ENCODE data around the gene DDX10.

Gene DDX10

DNA sequence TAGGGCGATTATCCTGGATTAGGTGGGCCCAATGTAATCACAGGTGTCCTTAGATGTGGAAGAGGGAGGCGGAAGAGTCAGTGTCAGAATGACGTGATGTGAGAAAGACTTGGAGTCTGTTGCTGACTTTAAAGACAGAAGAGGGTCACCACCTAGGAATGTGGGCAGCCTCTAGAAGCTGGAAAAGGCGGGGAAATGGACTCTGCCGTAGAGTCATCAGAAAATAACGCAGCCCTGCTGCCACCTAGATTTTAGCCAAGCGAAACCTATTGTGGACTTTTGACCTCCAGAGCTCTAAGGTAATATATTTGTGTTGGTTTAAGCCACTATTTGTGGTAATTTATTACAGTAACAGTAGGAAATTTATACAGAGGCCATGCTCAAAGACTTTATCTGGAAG lies 4.8 kb downstream of the DDX10 start:
- no peak overlapping the region for H2BK5ac ChIP-seq (ENCODE audit: low read length)
- no peak overlapping the region for H3K23ac ChIP-seq (ENCODE audit: low read length)
- H2BK120ac ChIP-seq (ENCODE audit: low read depth, low read length) = no peak overlapping the region
- H3K79me1 ChIP-seq (ENCODE audit: low read length) = peaks cover 39% of the 10 kb centered on the region
- no peak overlapping the region for H3K18ac ChIP-seq (ENCODE audit: low read length)
- H3K36me3 ChIP-seq (ENCODE audit: control insufficient read depth, insufficient read depth, low read length) = no peaks in the 10 kb centered on the region
- H2AK5ac ChIP-seq (ENCODE audit: low read length) = no peak overlapping the region
- H3K79me2 ChIP-seq (ENCODE audit: control insufficient read depth, insufficient read depth, low read length) = peaks cover 56% of the 10 kb centered on the region
- no peak overlapping the region for H3K56ac ChIP-seq (ENCODE audit: low read length)
- H4K5ac ChIP-seq (ENCODE audit: low read length) = no peak overlapping the region
- no peak overlapping the region for H3K27ac ChIP-seq (ENCODE audit: low read depth, low read length)
- H2BK15ac ChIP-seq (replicated peaks; ENCODE audit: low read depth) = no peak overlapping the region
- no peak overlapping the region for H4K8ac ChIP-seq (ENCODE audit: low read depth, low read length)
- H3K4me3 ChIP-seq (ENCODE audit: low read length) = no peak overlapping the region
- no peak overlapping the region for H3K4me2 ChIP-seq (ENCODE audit: low read length)
- no peak overlapping the region for H3K4ac ChIP-seq (ENCODE audit: low read depth, low read length)
- no peaks in the 10 kb centered on the region for H3K27me3 ChIP-seq (ENCODE audit: insufficient read depth, low read length, poor library complexity)
- no peak overlapping the region for H3K9ac ChIP-seq (ENCODE audit: low read length)
- peak; percentile 20 for DNase-seq
- no CpG with 5 or more reads among the region's 7 CpGs for WGBS (ENCODE audit: extremely low coverage, insufficient coverage, low lambda C conversion rate)
- peaks cover 6% of the 10 kb centered on the region for H3K4me1 ChIP-seq (ENCODE audit: control insufficient read depth, low read depth, low read length)

DNA sequence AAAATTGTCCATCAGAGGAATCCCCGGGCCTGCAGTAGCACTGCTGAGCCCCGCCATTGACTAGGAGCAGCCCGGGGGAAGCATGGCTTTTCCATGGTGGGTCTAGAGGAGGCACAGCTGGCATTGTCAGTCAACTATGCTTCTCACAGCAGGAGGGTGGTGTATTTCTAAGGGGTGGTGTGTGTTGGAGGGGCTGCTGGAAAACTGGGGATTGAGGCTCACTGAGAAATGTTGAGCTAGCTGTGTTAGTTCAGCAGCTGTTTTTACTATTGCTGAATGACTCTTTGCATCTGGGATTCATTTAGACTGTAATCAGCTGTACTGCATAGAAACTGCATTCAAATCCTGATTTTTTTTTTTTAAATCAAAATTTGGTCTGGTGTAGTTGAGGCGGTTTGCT lies 5.6 kb downstream of the DDX10 start:
- Histone ChIP-seq H3K9ac (ENCODE audit: low read length) (no peak overlapping the region), H3K18ac (ENCODE audit: low read length) (no peak overlapping the region), H2BK5ac (ENCODE audit: low read length) (no peak overlapping the region), H3K27ac (ENCODE audit: low read depth, low read length) (no peak overlapping the region), H2BK120ac (ENCODE audit: low read depth, low read length) (no peak overlapping the region), H2BK15ac (replicated peaks; ENCODE audit: low read depth) (no peak overlapping the region), H3K23ac (ENCODE audit: low read length) (no peak overlapping the region), H3K36me3 (ENCODE audit: control insufficient read depth, insufficient read depth, low read length) (no peaks in the 10 kb centered on the region), H3K4me2 (ENCODE audit: low read length) (no peak overlapping the region), H3K56ac (ENCODE audit: low read length) (no peak overlapping the region), H3K79me1 (ENCODE audit: low read length) (peaks cover 38% of the 10 kb centered on the region), H3K4me3 (ENCODE audit: low read length) (no peak overlapping the region), H4K5ac (ENCODE audit: low read length) (no peak overlapping the region), H3K4me1 (ENCODE audit: control insufficient read depth, low read depth, low read length) (peaks cover 6% of the 10 kb centered on the region), H3K4ac (ENCODE audit: low read depth, low read length) (no peak overlapping the region), H3K79me2 (ENCODE audit: control insufficient read depth, insufficient read depth, low read length) (peaks cover 52% of the 10 kb centered on the region), H2AK5ac (ENCODE audit: low read length) (no peak overlapping the region), H3K27me3 (ENCODE audit: insufficient read depth, low read length, poor library complexity) (no peaks in the 10 kb centered on the region), H4K8ac (ENCODE audit: low read depth, low read length) (no peak overlapping the region)
- WGBS (ENCODE audit: extremely low coverage, insufficient coverage, low lambda C conversion rate) = no CpG with 5 or more reads among the region's 4 CpGs
- DNase-seq = no peak

DNA sequence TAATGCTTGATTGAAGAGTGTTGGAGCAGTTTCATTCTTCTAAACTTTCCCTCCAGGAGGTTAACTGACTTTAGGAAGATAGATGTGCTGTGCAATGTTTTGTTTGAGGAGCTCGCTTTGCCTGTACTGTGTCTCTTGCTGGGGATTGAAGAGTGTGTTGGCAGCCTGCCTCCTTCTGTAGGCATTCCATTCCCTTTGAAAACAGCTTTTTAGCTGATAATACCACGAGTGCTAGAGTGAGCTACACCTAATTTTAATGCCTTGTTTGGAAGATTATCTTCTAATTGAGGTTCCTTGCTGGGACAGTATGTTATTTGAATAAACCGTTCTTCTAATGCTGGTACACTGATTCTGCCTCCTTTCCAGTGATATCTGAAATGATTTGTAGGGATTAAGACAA lies 7.2 kb downstream of the DDX10 start:
- Histone ChIP-seq H4K5ac (ENCODE audit: low read length) (no peak overlapping the region), H3K56ac (ENCODE audit: low read length) (no peak overlapping the region), H2BK15ac (replicated peaks; ENCODE audit: low read depth) (no peak overlapping the region), H2BK120ac (ENCODE audit: low read depth, low read length) (no peak overlapping the region), H3K18ac (ENCODE audit: low read length) (no peak overlapping the region), H3K27me3 (ENCODE audit: insufficient read depth, low read length, poor library complexity) (no peaks in the 10 kb centered on the region), H3K36me3 (ENCODE audit: control insufficient read depth, insufficient read depth, low read length) (peaks cover 3% of the 10 kb centered on the region), H3K79me2 (ENCODE audit: control insufficient read depth, insufficient read depth, low read length) (peaks cover 40% of the 10 kb centered on the region), H3K23ac (ENCODE audit: low read length) (no peak overlapping the region), H4K8ac (ENCODE audit: low read depth, low read length) (no peak overlapping the region), H3K4me2 (ENCODE audit: low read length) (no peak overlapping the region), H3K4me3 (ENCODE audit: low read length) (no peak overlapping the region), H3K4ac (ENCODE audit: low read depth, low read length) (no peak overlapping the region), H3K27ac (ENCODE audit: low read depth, low read length) (no peak overlapping the region), H3K4me1 (ENCODE audit: control insufficient read depth, low read depth, low read length) (peaks cover 2% of the 10 kb centered on the region), H3K9ac (ENCODE audit: low read length) (no peak overlapping the region), H2AK5ac (ENCODE audit: low read length) (no peak overlapping the region), H3K79me1 (ENCODE audit: low read length) (peaks cover 31% of the 10 kb centered on the region), H2BK5ac (ENCODE audit: low read length) (no peak overlapping the region)
- DNase-seq = peak; percentile 22
- WGBS (ENCODE audit: extremely low coverage, insufficient coverage, low lambda C conversion rate) = no CpG with 5 or more reads among the region's 3 CpGs

DNA sequence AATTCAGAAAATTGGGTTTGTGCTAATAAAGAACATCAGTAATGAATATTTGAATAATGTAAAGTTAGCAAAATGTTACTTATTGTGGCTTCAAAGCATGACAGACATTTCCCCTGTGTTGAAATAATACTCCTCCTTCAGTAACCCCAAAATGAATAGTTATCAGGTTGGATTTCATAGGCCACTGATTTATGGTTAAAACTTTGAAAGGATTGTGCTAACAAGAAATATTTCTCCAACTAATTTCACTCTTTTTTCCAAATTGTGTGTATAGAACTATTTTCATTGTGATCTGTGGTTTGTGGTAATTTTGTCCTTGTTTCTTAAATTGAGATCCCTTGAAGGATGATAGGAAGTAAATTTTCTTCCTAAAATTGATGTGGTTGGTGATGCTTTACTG lies 7.9 kb downstream of the DDX10 start:
- H3K9ac ChIP-seq (ENCODE audit: low read length) = no peak overlapping the region
- H3K27me3 ChIP-seq (ENCODE audit: insufficient read depth, low read length, poor library complexity) = no peaks in the 10 kb centered on the region
- no peak overlapping the region for H3K4ac ChIP-seq (ENCODE audit: low read depth, low read length)
- H3K56ac ChIP-seq (ENCODE audit: low read length) = no peak overlapping the region
- peaks cover 4% of the 10 kb centered on the region for H3K36me3 ChIP-seq (ENCODE audit: control insufficient read depth, insufficient read depth, low read length)
- H3K23ac ChIP-seq (ENCODE audit: low read length) = no peak overlapping the region
- no peak for DNase-seq
- H3K18ac ChIP-seq (ENCODE audit: low read length) = no peak overlapping the region
- no peak overlapping the region for H3K27ac ChIP-seq (ENCODE audit: low read depth, low read length)
- H2BK120ac ChIP-seq (ENCODE audit: low read depth, low read length) = no peak overlapping the region
- H2AK5ac ChIP-seq (ENCODE audit: low read length) = no peak overlapping the region
- H4K8ac ChIP-seq (ENCODE audit: low read depth, low read length) = no peak overlapping the region
- H3K79me2 ChIP-seq (ENCODE audit: control insufficient read depth, insufficient read depth, low read length) = peaks cover 33% of the 10 kb centered on the region
- H4K5ac ChIP-seq (ENCODE audit: low read length) = no peak overlapping the region
- H3K4me1 ChIP-seq (ENCODE audit: control insufficient read depth, low read depth, low read length) = no peaks in the 10 kb centered on the region
- H2BK15ac ChIP-seq (replicated peaks; ENCODE audit: low read depth) = no peak overlapping the region
- no peak overlapping the region for H2BK5ac ChIP-seq (ENCODE audit: low read length)
- H3K79me1 ChIP-seq (ENCODE audit: low read length) = peaks cover 25% of the 10 kb centered on the region
- no peak overlapping the region for H3K4me3 ChIP-seq (ENCODE audit: low read length)
- H3K4me2 ChIP-seq (ENCODE audit: low read length) = no peak overlapping the region

DNA sequence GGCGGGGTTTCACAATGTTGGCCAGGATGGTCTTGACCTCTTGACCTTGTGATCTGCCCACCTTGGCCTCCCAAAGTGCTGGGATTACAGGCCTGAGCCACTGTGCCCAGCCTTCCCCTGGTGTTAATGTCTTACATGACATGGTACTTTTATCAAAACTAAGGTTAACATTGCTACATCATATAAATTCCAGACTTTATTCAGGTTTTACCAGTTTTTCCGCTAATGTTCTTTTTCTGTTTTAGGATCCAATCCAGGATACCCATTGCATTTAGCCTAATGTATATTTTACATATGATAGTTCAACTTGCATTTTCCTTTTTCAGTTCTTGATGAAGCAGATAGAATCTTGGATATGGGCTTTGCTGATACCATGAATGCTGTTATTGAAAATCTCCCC lies 14.2 kb downstream of the DDX10 start:
- no peak overlapping the region for H3K4me3 ChIP-seq (ENCODE audit: low read length)
- WGBS (ENCODE audit: extremely low coverage, insufficient coverage, low lambda C conversion rate) = no CpG with 5 or more reads among the region's 2 CpGs
- H3K36me3 ChIP-seq (ENCODE audit: control insufficient read depth, insufficient read depth, low read length) = peaks cover 4% of the 10 kb centered on the region

DNA sequence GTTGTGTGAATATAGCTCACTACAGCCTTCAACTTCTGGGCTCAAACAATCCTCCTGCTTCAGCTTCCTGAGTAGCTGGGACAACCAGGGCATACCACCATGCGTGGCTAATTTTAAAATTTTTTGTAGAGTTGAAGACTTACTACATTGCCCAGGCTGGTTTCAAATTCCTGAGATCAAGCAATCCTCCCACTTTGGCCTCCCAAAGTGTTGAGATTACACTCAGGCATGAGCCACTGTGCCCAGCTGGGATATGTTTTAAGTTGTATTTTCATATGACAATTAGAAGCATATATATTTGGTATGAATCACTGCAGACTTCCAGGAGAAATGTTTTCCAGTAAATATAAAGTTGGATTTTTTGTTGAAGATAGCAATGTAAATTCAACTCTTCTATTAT lies 15.4 kb downstream of the DDX10 start:
- WGBS (ENCODE audit: extremely low coverage, insufficient coverage, low lambda C conversion rate) = no CpG with 5 or more reads among the region's 1 CpG
- Histone ChIP-seq H4K8ac (ENCODE audit: low read depth, low read length) (no peak overlapping the region), H3K36me3 (ENCODE audit: control insufficient read depth, insufficient read depth, low read length) (peaks cover 4% of the 10 kb centered on the region)

More for the DNA sequence above, 14.2 kb downstream of the DDX10 start:
- Histone ChIP-seq H3K18ac (ENCODE audit: low read length) (no peak overlapping the region), H3K79me2 (ENCODE audit: control insufficient read depth, insufficient read depth, low read length) (no peaks in the 10 kb centered on the region), H2BK120ac (ENCODE audit: low read depth, low read length) (no peak overlapping the region), H2AK5ac (ENCODE audit: low read length) (no peak overlapping the region), H3K9ac (ENCODE audit: low read length) (no peak overlapping the region), H3K79me1 (ENCODE audit: low read length) (peaks cover 1% of the 10 kb centered on the region), H4K8ac (ENCODE audit: low read depth, low read length) (no peak overlapping the region), H3K4me1 (ENCODE audit: control insufficient read depth, low read depth, low read length) (no peaks in the 10 kb centered on the region), H3K56ac (ENCODE audit: low read length) (no peak overlapping the region), H3K23ac (ENCODE audit: low read length) (no peak overlapping the region), H4K5ac (ENCODE audit: low read length) (no peak overlapping the region), H3K4ac (ENCODE audit: low read depth, low read length) (no peak overlapping the region), H3K27me3 (ENCODE audit: insufficient read depth, low read length, poor library complexity) (no peaks in the 10 kb centered on the region), H2BK15ac (replicated peaks; ENCODE audit: low read depth) (no peak overlapping the region), H3K4me2 (ENCODE audit: low read length) (no peak overlapping the region), H2BK5ac (ENCODE audit: low read length) (no peak overlapping the region), H3K27ac (ENCODE audit: low read depth, low read length) (no peak overlapping the region)
- DNase-seq = no peak

More for the DNA sequence above, 15.4 kb downstream of the DDX10 start:
- no peaks in the 10 kb centered on the region for H3K4me1 ChIP-seq (ENCODE audit: control insufficient read depth, low read depth, low read length)
- H3K4me2 ChIP-seq (ENCODE audit: low read length) = no peak overlapping the region
- no peak overlapping the region for H4K5ac ChIP-seq (ENCODE audit: low read length)
- no peak overlapping the region for H3K23ac ChIP-seq (ENCODE audit: low read length)
- H2BK5ac ChIP-seq (ENCODE audit: low read length) = no peak overlapping the region
- no peaks in the 10 kb centered on the region for H3K27me3 ChIP-seq (ENCODE audit: insufficient read depth, low read length, poor library complexity)
- H3K79me2 ChIP-seq (ENCODE audit: control insufficient read depth, insufficient read depth, low read length) = no peaks in the 10 kb centered on the region
- H2BK120ac ChIP-seq (ENCODE audit: low read depth, low read length) = no peak overlapping the region
- H3K56ac ChIP-seq (ENCODE audit: low read length) = no peak overlapping the region
- H3K79me1 ChIP-seq (ENCODE audit: low read length) = peaks cover 1% of the 10 kb centered on the region
- H3K4me3 ChIP-seq (ENCODE audit: low read length) = no peak overlapping the region
- no peak overlapping the region for H3K9ac ChIP-seq (ENCODE audit: low read length)
- no peak overlapping the region for H2BK15ac ChIP-seq (replicated peaks; ENCODE audit: low read depth)
- no peak overlapping the region for H3K4ac ChIP-seq (ENCODE audit: low read depth, low read length)
- no peak for DNase-seq
- no peak overlapping the region for H3K27ac ChIP-seq (ENCODE audit: low read depth, low read length)
- H3K18ac ChIP-seq (ENCODE audit: low read length) = no peak overlapping the region
- no peak overlapping the region for H2AK5ac ChIP-seq (ENCODE audit: low read length)

Measured in mesendoderm (in vitro differentiated cells).